ENCODE data around the gene ZNF117.
"Not testable (repeated sequence)": the region's sequence is repeated elsewhere in the genome, so short reads cannot be mapped to it uniquely, and the experiment has no call there.

GRCh38 chr7:65007036-65007435 lies 16.2 kb upstream of the ZNF117 start:
- TF ChIP-seq CTCF, POLR2A (IDR thresholded peaks at IDR 0.05): not testable (repeated sequence)

Data from lower leg skin (tissue), 3 donors.